ENCODE measurements around the gene ELP5. TPM values are rescaled to one million over a fixed set of nuclear protein-coding genes. Genes with fewer than 3 reads are reported as not detected.
A peak's percentile ranks its signal among the peaks of the same experiment; 100 is the strongest.

Gene ELP5
- total RNA-seq, 1 experiment from 2014 or later: 49.6 TPM

GRCh38 chr17:7279448-7279847, 27.4 kb downstream of the ELP5 start:
- no peak overlapping the region for H3K14ac ChIP-seq (ENCODE audit: insufficient read depth, low read length)
- H2BK12ac ChIP-seq (ENCODE audit: insufficient read length, low read depth, low read length): no peak overlapping the region
- H3K9me3 ChIP-seq (ENCODE audit: control insufficient read depth, low read depth, low read length): no peaks in the 10 kb centered on the region
- H4K20me1 ChIP-seq (ENCODE audit: control insufficient read depth, insufficient read depth, insufficient read length): no peaks in the 10 kb centered on the region
- no peak overlapping the region for H2AK5ac ChIP-seq (ENCODE audit: insufficient read length, low read length)
- H3K79me1 ChIP-seq (ENCODE audit: insufficient read depth, low read depth, low read length, poor library complexity, severe bottlenecking): no peaks in the 10 kb centered on the region
- no peak overlapping the region for H3K18ac ChIP-seq (ENCODE audit: insufficient read length, low read depth, low read length)
- no peak overlapping the region for H4K91ac ChIP-seq (ENCODE audit: insufficient read length, low read depth, low read length)
- Mint-ChIP-seq H3K9me3 (no peaks in the 10 kb centered on the region), H3K4me3 (peak overlapping the region in 1 of 2 experiments; percentile 59; a peak in 2 of 5 replicates), H3K4me1 (peaks cover 16 to 23% of the 10 kb centered on the region in 2 experiments), H3K36me3 (ENCODE audit: insufficient read depth in 1 of 3, low read depth in 3 of 3) (peaks cover 0 to 2% (median 0%) of the 10 kb centered on the region in 3 experiments; a peak in 2 of 7 replicates), H3K27ac (no peak overlapping the region), H3K27me3 (ENCODE audit: low read depth) (peaks cover 14% of the 10 kb centered on the region)
- H2BK15ac ChIP-seq (ENCODE audit: low read depth, low read length): no peak overlapping the region
- H2BK20ac ChIP-seq (ENCODE audit: low read depth, low read length, poor library complexity, severe bottlenecking): no peak overlapping the region
- no peak for TF ChIP-seq CTCF (conservative IDR thresholded peaks at IDR 0.05)
- no peak overlapping the region for H4K5ac ChIP-seq (ENCODE audit: insufficient read length, low read depth, low read length)
- H3K27ac ChIP-seq (ENCODE audit: insufficient read length, low read depth, low read length): no peak overlapping the region
- no CpG with 5 or more reads among the region's 8 CpGs for WGBS (ENCODE audit: extremely low coverage, insufficient read length, low lambda C conversion rate)
- no peak overlapping the region for H2AFZ ChIP-seq (ENCODE audit: low read length)
- H3K79me2 ChIP-seq (ENCODE audit: insufficient read depth, low read length): no peaks in the 10 kb centered on the region
- no peak overlapping the region for H4K8ac ChIP-seq (replicated peaks; ENCODE audit: insufficient read length, low read depth, low read length)
- no peak overlapping the region for H2BK5ac ChIP-seq (ENCODE audit: insufficient read length, low read length)
- H3K23me2 ChIP-seq (ENCODE audit: insufficient read length, low read depth, low read length, poor library complexity, severe bottlenecking): peaks cover 12% of the 10 kb centered on the region
- H3T11ph ChIP-seq (ENCODE audit: low read length): no peak overlapping the region
- H3K23ac ChIP-seq (ENCODE audit: insufficient read length, low read depth, low read length): no peak overlapping the region
- H3K4ac ChIP-seq (ENCODE audit: low read depth, low read length): no peak overlapping the region
- DNase-seq: no peak
- no peaks in the 10 kb centered on the region for H3K27me3 ChIP-seq (ENCODE audit: insufficient read depth, low read length)
- peaks cover 4% of the 10 kb centered on the region; the same call in 1 of the 2 replicates for H3K4me1 ChIP-seq (ENCODE audit: insufficient read depth, low read length)
- no peak overlapping the region for H3K56ac ChIP-seq (ENCODE audit: insufficient read length, low read depth, low read length)
- no peak overlapping the region for H2BK120ac ChIP-seq (ENCODE audit: low read depth, low read length, poor library complexity, severe bottlenecking)
- no peak overlapping the region for H3K4me2 ChIP-seq (ENCODE audit: insufficient read depth, insufficient read length, low read length)
- H3K9ac ChIP-seq (ENCODE audit: extremely low read depth, insufficient read length, low read length): no peak overlapping the region
